Measurements from ENCODE around the gene SLC37A1. TPM values are rescaled to one million over a fixed set of nuclear protein-coding genes. Genes with fewer than 3 reads are reported as not detected.

The SLC37A1 gene
- total RNA-seq, 4 donors from 2014 or later: 10.7 to 21.1 (median 14.0) TPM

DNA sequence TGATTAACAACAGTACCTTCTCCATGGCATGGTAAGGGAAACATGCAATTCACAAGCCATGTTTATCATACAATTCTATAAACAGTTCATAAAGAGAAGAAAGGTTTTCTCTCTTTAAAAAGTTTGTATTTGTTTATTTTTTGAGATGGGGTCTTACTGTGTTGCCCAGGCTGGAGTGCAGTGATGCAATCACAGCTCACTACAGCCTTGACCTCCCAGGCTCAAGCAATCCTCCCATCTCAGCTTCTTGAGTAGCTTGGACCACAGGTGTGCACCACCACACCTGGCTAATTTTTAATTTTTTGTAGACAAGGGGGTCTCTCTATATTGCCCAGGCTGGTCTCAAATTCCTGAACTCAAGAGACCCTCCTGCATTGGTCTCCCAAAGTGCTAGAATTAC, 28.0 kb downstream of the SLC37A1 start:
- H3K4me3 ChIP-seq: no peak overlapping the region
- no peaks in the 10 kb centered on the region for H3K9me3 ChIP-seq
- intact Hi-C loops (cut with DNase I): no loop called here
- H3K36me3 ChIP-seq: peaks cover 0 to 85% (median 5%) of the 10 kb centered on the region in 3 donors
- no peak for DNase-seq
- no peaks in the 10 kb centered on the region for H3K27me3 ChIP-seq
- H3K27ac ChIP-seq: no peak overlapping the region
- no peak for TF ChIP-seq CTCF (IDR thresholded peaks at IDR 0.05)
- no peak for TF ChIP-seq POLR2A (IDR thresholded peaks at IDR 0.05)
- H3K4me1 ChIP-seq: no peaks in the 10 kb centered on the region

DNA sequence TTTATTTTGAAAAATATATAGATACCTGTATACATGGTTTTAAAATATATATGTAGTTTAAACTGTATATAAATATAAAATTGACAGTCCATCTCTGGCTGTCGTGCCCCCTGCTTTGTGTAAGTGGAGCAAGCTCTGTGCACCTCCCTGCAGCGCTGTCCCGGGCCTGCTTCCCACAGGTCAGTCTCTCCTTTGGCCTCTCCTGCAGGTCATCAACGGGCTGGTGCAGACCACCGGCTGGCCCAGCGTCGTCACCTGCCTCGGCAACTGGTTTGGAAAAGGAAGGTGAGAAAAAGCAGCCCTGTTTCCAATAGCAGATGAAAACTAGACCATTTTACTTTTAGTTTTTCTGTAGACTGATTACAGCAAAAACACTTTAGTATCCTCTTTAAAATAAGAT, 28.5 kb downstream of the SLC37A1 start:
- Histone ChIP-seq H3K4me1 (no peaks in the 10 kb centered on the region), H3K4me3 (no peak overlapping the region), H3K27ac (no peak overlapping the region), H3K27me3 (no peaks in the 10 kb centered on the region), H3K36me3 (peaks cover 2 to 85% (median 5%) of the 10 kb centered on the region in 3 donors), H3K9me3 (no peaks in the 10 kb centered on the region)
- intact Hi-C loops (cut with DNase I): no loop called here
- WGBS, 2 donors: 83 to 95% methylated on average over 5 to 8 of the region's 8 CpGs
- TF ChIP-seq CTCF (IDR thresholded peaks at IDR 0.05) (no peak), POLR2A (IDR thresholded peaks at IDR 0.05) (no peak)
- no peak for DNase-seq

DNA sequence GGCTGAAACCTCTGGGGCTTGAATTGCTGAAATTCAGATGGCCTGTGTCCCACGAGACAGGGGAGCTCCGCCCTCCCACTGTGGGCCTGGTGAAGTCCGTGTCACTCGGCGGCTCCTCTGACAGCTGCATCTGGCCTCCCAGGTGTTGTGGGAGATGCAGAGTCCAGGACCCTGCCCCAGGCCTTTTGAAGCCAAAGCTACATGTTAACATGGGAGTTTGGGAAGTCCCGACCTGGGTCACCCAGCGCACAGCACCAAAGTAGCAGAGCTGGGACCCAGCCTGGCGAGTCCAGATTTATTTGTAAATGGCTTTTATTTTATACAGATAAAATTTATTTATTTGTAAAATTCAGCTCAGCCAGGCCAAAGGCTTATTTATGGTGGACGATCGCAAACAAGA, 28.9 kb downstream of the SLC37A1 start:
- Histone ChIP-seq H3K27me3 (no peaks in the 10 kb centered on the region), H3K9me3 (no peaks in the 10 kb centered on the region), H3K36me3 (peaks cover 4 to 85% (median 5%) of the 10 kb centered on the region in 3 donors), H3K4me3 (no peak overlapping the region), H3K27ac (no peak overlapping the region), H3K4me1 (no peaks in the 10 kb centered on the region)
- no peak for TF ChIP-seq POLR2A (IDR thresholded peaks at IDR 0.05)
- TF ChIP-seq CTCF (IDR thresholded peaks at IDR 0.05): no peak
- 83 to 90% methylated on average over 6 of the region's 10 CpGs for WGBS, 2 donors
- DNase-seq: no peak
- intact Hi-C loops (cut with DNase I): no loop called here

GRCh38 chr21:42543106-42543847, 29.6 kb downstream of the SLC37A1 start:
- peaks cover 4 to 91% (median 5%) of the 10 kb centered on the region in 3 donors for H3K36me3 ChIP-seq
- no peak overlapping the region for H3K4me3 ChIP-seq
- H3K27me3 ChIP-seq: no peaks in the 10 kb centered on the region
- H3K9me3 ChIP-seq: no peaks in the 10 kb centered on the region
- no peak for DNase-seq
- no peak for TF ChIP-seq POLR2A (IDR thresholded peaks at IDR 0.05)
- TF ChIP-seq CTCF (IDR thresholded peaks at IDR 0.05): no peak
- no peaks in the 10 kb centered on the region for H3K4me1 ChIP-seq
- intact Hi-C loops (cut with DNase I): no loop called here
- H3K27ac ChIP-seq: no peak overlapping the region
- 88 to 96% methylated on average over 13 to 23 of the region's 25 CpGs for WGBS, 2 donors

DNA sequence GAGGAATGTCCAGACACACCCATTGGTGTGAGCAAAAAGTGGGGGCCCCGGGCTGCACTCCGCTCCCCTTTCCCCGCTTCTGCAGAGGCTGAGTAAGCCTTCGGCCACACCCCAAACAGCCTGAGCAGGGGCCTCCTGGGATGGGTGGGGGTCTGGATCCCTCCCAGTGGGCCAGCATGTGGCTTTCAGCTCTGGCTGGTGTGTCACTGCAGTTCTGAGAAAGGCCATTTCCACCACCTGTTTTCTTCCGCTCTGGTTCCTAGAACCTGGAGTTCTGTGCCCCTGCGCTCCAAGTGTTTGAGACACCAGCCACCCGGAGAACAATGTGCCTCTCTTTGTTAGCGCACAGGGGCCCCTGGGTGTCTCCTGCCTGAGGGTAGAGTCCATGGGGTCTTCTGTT, 30.9 kb downstream of the SLC37A1 start:
- WGBS, 2 donors: 66 to 92% methylated on average over 4 to 7 of the region's 8 CpGs
- Histone ChIP-seq H3K9me3 (no peaks in the 10 kb centered on the region), H3K4me1 (no peaks in the 10 kb centered on the region), H3K4me3 (no peak overlapping the region), H3K27me3 (no peaks in the 10 kb centered on the region), H3K27ac (no peak overlapping the region), H3K36me3 (peaks cover 4 to 100% (median 5%) of the 10 kb centered on the region in 3 donors)
- TF ChIP-seq POLR2A (IDR thresholded peaks at IDR 0.05): no peak
- TF ChIP-seq CTCF (IDR thresholded peaks at IDR 0.05): no peak
- intact Hi-C loops (cut with DNase I): no loop called here
- no peak for DNase-seq
